ENCODE measurements around the gene ATG101. TPM values are rescaled to one million over a fixed set of nuclear protein-coding genes. Genes with fewer than 3 reads are reported as not detected.

Gene ATG101
- total and polyA plus RNA-seq, 3 donors from 2014 or later = 52.6 to 64.5 (median 64.5) TPM

DNA sequence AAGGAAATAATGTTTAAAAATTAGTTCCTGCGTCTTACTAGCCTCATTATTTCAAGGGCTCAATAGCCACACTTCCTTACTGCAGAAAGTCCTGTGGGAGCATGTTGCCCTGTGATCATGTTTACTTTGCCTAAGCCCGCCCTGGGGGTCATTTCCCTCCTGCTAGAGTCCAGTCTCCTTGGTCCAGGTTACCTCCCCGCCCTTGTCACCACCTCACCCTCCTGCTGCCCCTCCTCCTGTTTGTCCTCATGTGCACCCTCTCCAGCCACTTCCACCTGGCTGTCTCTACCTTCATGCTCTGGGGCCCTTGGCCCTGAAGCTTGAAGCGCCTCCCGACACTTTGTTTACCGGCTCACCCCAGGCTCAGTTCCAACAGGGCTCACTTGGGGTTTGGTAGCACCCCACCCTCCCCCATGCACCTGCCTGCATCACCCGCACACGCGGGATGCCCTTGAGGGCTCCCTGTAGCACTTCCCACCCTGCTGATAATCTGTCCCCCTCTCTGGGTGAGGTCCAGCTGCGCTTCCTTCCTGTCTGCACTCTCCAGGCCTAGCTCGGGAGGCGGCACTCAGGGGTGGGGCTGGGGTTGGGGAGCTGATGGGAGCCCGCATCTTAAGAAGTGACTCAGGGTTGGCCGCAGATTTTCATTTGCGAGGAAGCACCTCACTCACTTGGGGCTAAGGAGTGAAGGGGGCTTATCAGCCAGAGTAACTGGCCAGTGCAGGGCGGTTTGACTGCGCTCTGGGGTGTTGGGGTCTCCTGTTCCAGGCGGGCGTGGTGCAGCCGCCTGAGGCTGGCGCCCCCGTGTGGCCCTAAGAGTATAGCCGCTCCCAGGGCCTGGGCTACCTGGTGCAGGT, 49.8 kb downstream of the ATG101 start:
- 25 to 50% methylated on average over 9 to 23 of the region's 23 CpGs for WGBS, 2 donors
- peak; percentile 71 for DNase-seq
- Histone ChIP-seq H3K27me3 (no peaks in the 10 kb centered on the region), H3K27ac (no peak overlapping the region), H3K36me3 (ENCODE audit: low read depth, missing control alignments) (no peaks in the 10 kb centered on the region), H3K4me1 (peaks cover 12% of the 10 kb centered on the region), H3K9me3 (no peaks in the 10 kb centered on the region), H3K4me3 (peak overlapping the region in 1 of 2 donors; percentile 26)
- intact Hi-C loops (cut with DNase I; ENCODE audit: low total_unique reads) = no loop called here
- TF ChIP-seq CTCF (IDR thresholded peaks at IDR 0.05) (peak in 2 of 3 experiments; percentile 30 to 54), POLR2A (IDR thresholded peaks at IDR 0.05) (no peak)

DNA sequence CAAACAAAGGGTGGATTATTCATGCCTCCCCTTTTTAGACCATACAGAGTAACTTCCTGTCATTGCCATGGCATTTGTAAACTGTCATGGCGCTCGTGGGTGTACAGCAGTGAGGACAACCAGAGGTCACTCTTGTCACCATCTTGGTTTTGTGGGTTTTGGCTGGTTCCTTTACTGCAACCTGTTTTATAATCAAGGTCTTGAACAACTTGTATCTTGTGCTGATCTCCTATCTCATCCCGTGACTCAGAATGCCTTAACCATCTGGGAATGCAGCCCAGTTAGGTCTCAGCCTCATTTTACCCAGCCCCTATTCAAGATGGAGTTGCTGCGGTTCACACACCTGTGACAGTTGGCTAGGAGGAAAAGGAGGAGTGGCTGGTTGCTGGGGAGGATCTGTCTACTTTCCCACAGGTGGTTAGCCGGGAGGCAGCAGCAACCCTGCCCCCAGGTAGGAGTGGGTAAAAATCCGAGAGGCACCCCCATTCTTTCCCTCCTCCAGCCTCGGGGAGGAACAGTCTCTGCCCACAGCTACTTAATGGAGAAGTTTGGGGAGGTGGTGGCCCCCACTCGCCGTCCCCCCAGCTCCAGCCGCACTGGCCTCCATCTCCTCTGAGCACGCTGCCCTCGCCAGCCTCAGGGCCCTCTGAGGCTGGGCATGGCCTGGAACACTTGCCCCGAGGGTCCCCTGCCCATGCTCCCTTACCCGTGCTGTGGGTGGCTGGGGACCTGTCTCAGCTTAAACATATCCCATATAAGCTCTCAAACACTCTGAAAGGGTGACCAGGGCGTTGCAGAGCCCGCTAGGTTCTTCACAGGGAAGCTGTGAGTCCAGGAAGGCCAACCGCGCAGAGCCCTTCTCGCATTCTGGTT, 51.4 kb downstream of the ATG101 start:
- intact Hi-C loops (cut with DNase I; ENCODE audit: low total_unique reads) = no loop called here
- H3K4me1 ChIP-seq = peaks cover 23% of the 10 kb centered on the region
- no peak overlapping the region for H3K4me3 ChIP-seq
- no peaks in the 10 kb centered on the region for H3K9me3 ChIP-seq
- no peaks in the 10 kb centered on the region for H3K36me3 ChIP-seq (ENCODE audit: low read depth, missing control alignments)
- TF ChIP-seq CTCF (IDR thresholded peaks at IDR 0.05) (no peak), POLR2A (IDR thresholded peaks at IDR 0.05) (no peak)
- DNase-seq = no peak
- peak overlapping the region; percentile 31 to 73 for H3K27ac ChIP-seq
- WGBS, 2 donors = 40 to 50% methylated on average over 4 to 19 of the region's 19 CpGs
- H3K27me3 ChIP-seq = no peaks in the 10 kb centered on the region

- TF ChIP-seq CTCF (IDR thresholded peaks at IDR 0.05) (peak in 2 of 3 experiments; percentile 49 to 79), POLR2A (IDR thresholded peaks at IDR 0.05) (no peak)
- no peaks in the 10 kb centered on the region for H3K27me3 ChIP-seq
- intact Hi-C loops (cut with DNase I; ENCODE audit: low total_unique reads) = no loop called here
- no peaks in the 10 kb centered on the region for H3K36me3 ChIP-seq (ENCODE audit: low read depth, missing control alignments)
- no peaks in the 10 kb centered on the region for H3K9me3 ChIP-seq
- peaks cover 29% of the 10 kb centered on the region for H3K4me1 ChIP-seq
- peak; percentile 84 for DNase-seq
- 11 to 31% methylated on average over 5 to 18 of the region's 18 CpGs for WGBS, 2 donors
- peak overlapping the region; percentile 40 to 73 for H3K27ac ChIP-seq
- no peak overlapping the region for H3K4me3 ChIP-seq
Observed at GRCh38 chr12:52121824-52122539, 52.2 kb downstream of the ATG101 start.

GRCh38 chr12:52122540-52122871, 52.7 kb downstream of the ATG101 start:
- H3K27me3 ChIP-seq = no peaks in the 10 kb centered on the region
- DNase-seq = no peak
- H3K36me3 ChIP-seq (ENCODE audit: low read depth, missing control alignments) = no peaks in the 10 kb centered on the region
- H3K9me3 ChIP-seq = no peaks in the 10 kb centered on the region
- 66 to 74% methylated on average over 4 of the region's 4 CpGs for WGBS, 2 donors
- peaks cover 34% of the 10 kb centered on the region for H3K4me1 ChIP-seq
- intact Hi-C loops (cut with DNase I; ENCODE audit: low total_unique reads) = no loop called here
- TF ChIP-seq POLR2A (IDR thresholded peaks at IDR 0.05) = no peak
- TF ChIP-seq CTCF (IDR thresholded peaks at IDR 0.05) = no peak
- H3K4me3 ChIP-seq = no peak overlapping the region
- peak overlapping the region; percentile 40 to 73 for H3K27ac ChIP-seq
